ENCODE results near the gene DTL. TPM values are rescaled to one million over a fixed set of nuclear protein-coding genes. Genes with fewer than 3 reads are reported as not detected.

The DTL gene
- total RNA-seq, 1 experiment from 2014 or later = 73.0 TPM

DNA sequence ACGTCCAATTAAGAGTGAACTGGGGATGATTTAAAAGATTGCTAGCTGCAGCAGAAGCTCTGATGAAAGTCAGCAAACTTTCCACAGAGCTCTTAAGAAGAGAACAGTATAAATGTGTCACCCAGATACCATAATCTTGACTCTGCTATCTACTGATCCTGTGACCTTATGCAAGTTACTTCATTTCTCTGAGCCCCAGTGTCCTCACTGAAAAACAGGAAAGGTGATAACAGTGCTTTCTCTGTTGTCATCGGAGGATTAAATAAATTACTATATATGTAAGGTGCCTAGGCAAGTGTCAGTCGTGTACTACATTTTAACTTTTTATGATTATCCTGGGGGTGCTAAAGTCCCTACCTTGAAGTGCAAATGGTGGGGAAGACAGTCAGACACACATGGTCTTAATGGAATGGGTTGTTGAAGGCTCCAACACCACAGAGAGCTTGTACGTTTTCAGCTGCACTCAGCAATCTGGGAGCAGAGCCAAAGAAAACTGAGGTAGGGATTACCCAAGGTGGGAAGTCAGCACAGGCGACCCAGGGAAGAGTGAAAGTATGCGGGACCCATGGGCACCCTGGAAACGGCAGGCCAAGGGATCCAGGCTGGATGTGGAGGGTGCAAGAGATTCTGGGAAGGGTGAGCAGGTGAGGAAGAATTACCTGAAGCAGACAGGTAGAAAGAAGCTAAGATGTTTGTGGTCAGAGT, 82.8 kb downstream of the DTL start:
- Mint-ChIP-seq H3K4me1 (peaks cover 8 to 9% of the 10 kb centered on the region in 2 experiments; a peak in 3 of 4 replicates), H3K27ac (peak overlapping the region in 2 of 3 experiments; percentile 20 to 52; a peak in 2 of 7 replicates), H3K9me3 (no peaks in the 10 kb centered on the region), H3K36me3 (ENCODE audit: insufficient read depth in 1 of 3, low read depth in 3 of 3) (no peaks in the 10 kb centered on the region; a peak in 1 of 7 replicates), H3K27me3 (ENCODE audit: low read depth) (no peaks in the 10 kb centered on the region), H3K4me3 (no peak overlapping the region)
- H3K23ac ChIP-seq (ENCODE audit: insufficient read length, low read depth, low read length) = no peak overlapping the region
- no peaks in the 10 kb centered on the region for H3K79me1 ChIP-seq (ENCODE audit: insufficient read depth, low read depth, low read length, poor library complexity, severe bottlenecking)
- no peak overlapping the region for H2AFZ ChIP-seq (ENCODE audit: low read length)
- no peak overlapping the region for H2BK120ac ChIP-seq (ENCODE audit: low read depth, low read length, poor library complexity, severe bottlenecking)
- no peaks in the 10 kb centered on the region for H3K79me2 ChIP-seq (ENCODE audit: insufficient read depth, low read length)
- no peak overlapping the region for H4K8ac ChIP-seq (replicated peaks; ENCODE audit: insufficient read length, low read depth, low read length)
- TF ChIP-seq, protein P1, sequence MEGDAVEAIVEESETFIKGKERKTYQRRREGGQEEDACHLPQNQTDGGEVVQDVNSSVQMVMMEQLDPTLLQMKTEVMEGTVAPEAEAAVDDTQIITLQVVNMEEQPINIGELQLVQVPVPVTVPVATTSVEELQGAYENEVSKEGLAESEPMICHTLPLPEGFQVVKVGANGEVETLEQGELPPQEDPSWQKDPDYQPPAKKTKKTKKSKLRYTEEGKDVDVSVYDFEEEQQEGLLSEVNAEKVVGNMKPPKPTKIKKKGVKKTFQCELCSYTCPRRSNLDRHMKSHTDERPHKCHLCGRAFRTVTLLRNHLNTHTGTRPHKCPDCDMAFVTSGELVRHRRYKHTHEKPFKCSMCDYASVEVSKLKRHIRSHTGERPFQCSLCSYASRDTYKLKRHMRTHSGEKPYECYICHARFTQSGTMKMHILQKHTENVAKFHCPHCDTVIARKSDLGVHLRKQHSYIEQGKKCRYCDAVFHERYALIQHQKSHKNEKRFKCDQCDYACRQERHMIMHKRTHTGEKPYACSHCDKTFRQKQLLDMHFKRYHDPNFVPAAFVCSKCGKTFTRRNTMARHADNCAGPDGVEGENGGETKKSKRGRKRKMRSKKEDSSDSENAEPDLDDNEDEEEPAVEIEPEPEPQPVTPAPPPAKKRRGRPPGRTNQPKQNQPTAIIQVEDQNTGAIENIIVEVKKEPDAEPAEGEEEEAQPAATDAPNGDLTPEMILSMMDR (conservative IDR thresholded peaks at IDR 0.05) = no peak
- H3K56ac ChIP-seq (ENCODE audit: insufficient read length, low read depth, low read length) = no peak overlapping the region
- no peak overlapping the region for H3K18ac ChIP-seq (ENCODE audit: insufficient read length, low read depth, low read length)
- H4K5ac ChIP-seq (ENCODE audit: insufficient read length, low read depth, low read length) = no peak overlapping the region
- H3K14ac ChIP-seq (ENCODE audit: insufficient read depth, low read length) = no peak overlapping the region
- WGBS (ENCODE audit: extremely low coverage, insufficient read length, low lambda C conversion rate) = no CpG with 5 or more reads among the region's 7 CpGs
- no peak overlapping the region for H3K4me2 ChIP-seq (ENCODE audit: insufficient read depth, insufficient read length, low read length)
- no peak overlapping the region for H2BK20ac ChIP-seq (ENCODE audit: low read depth, low read length, poor library complexity, severe bottlenecking)
- no peak overlapping the region for H2BK15ac ChIP-seq (ENCODE audit: low read depth, low read length)
- no peak overlapping the region for H3K27ac ChIP-seq (ENCODE audit: insufficient read length, low read depth, low read length)
- H2BK12ac ChIP-seq (ENCODE audit: insufficient read length, low read depth, low read length) = no peak overlapping the region
- no peak overlapping the region for H4K91ac ChIP-seq (ENCODE audit: insufficient read length, low read depth, low read length)
- H3K4me1 ChIP-seq (ENCODE audit: insufficient read depth, low read length) = no peaks in the 10 kb centered on the region
- H3K27me3 ChIP-seq (ENCODE audit: insufficient read depth, low read length) = no peaks in the 10 kb centered on the region
- no peaks in the 10 kb centered on the region for H4K20me1 ChIP-seq (ENCODE audit: control insufficient read depth, insufficient read depth, insufficient read length)
- H2BK5ac ChIP-seq (ENCODE audit: insufficient read length, low read length) = no peak overlapping the region
- DNase-seq = no peak
- H3K9ac ChIP-seq (ENCODE audit: extremely low read depth, insufficient read length, low read length) = no peak overlapping the region
- no peaks in the 10 kb centered on the region for H3K9me3 ChIP-seq (ENCODE audit: control insufficient read depth, low read depth, low read length)
- no peak overlapping the region for H3K4ac ChIP-seq (ENCODE audit: low read depth, low read length)
- H3T11ph ChIP-seq (ENCODE audit: low read length) = no peak overlapping the region
- H2AK5ac ChIP-seq (ENCODE audit: insufficient read length, low read length) = no peak overlapping the region
- H3K23me2 ChIP-seq (ENCODE audit: insufficient read length, low read depth, low read length, poor library complexity, severe bottlenecking) = no peaks in the 10 kb centered on the region

All from H9 (cell line).